ACHN (cell line): ENCODE data around the gene KCNIP1.

Experiments used
- DNase-seq: peaks from one replicate; pipeline ENCODE4 v3.0.0-alpha.2; 2015
- in situ Hi-C: cut with HindIII; loops from 2 replicates; pipeline ENCODE4 v1.10.0; 2017; ENCODE audit warnings: low sequenced_read_pairs, low pct_ligation_motif_present, low pct_unique_long_range_greater_than_20kb

The KCNIP1 gene

DNA sequence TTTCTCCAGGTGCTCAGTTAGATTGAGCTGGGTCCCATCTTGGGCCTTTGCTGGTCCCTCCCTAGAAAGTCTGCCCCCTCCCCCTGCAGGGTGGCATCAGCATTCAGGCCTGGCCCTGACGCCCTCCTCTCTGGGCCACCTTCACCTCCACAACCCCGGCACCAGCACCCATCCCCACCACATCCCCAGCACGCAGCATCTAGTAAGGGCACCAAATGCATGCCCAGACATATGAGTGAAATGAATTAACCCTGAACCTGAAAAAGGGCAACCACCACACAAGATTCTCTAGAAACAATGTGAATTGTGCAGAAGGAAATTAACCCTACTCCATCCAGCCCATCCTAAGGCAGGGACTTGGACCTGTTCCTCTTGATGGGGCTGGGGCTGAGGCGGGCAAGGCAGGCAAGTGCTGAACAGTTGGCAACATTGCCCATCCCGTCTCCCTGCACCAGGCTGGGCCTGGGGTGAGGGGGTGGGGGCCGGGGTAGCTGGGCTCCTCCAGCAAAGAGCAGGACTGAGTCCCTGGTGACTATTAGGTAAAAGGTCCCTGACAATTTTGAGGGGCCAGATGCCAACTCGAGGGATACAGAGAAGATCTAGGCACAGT, 125.9 kb downstream of the KCNIP1 start:
- in situ Hi-C loops, result no loop called here

GRCh38 chr5:170630226-170630625, 126.4 kb downstream of the KCNIP1 start:
- in situ Hi-C loops, result no loop called here
- DNase-seq, result no peak

More for the DNA sequence above, 125.9 kb downstream of the KCNIP1 start:
- no peak for DNase-seq

- in situ Hi-C loops, result no loop called here
- no peak for DNase-seq
These were observed 126.9 kb downstream of the KCNIP1 start for GRCh38 chr5:170630711-170631141.

DNA sequence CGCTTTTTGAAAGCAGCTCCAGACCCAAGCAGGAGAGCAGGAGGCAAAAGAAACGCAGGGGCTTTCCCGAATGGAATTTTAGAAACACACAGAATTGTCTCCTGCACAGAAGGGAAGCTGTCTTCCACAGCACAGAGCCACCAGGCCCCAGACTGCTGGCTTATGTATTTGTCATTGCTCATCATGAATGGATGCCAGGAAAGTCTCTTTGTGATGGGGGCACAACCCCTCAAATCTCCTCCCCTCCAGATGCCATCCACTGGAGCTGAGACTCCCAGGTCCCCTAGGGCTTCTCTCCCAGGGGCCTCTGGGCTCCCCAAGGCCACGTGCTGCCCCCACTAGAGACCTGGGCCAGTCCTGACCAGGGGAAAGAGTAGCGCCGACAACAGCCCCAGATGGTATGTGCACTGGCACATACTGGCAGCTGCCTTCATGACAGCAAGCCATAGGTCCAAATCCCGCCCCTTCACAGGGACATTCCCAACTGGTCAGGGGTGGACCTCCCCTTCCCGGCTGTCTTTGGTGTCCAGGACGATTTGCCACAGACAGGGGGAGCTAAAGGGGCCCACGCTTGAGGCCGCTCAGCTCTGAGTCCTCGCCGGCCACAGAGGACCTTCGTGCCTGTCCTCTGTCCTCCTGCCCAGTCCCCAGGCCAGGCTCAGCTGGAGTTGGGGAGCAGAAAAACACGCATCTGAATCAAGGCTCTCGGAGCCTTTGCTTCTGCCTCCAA, 127.8 kb downstream of the KCNIP1 start:
- peak; percentile 76 for DNase-seq
- in situ Hi-C loops, result no loop called here

DNA sequence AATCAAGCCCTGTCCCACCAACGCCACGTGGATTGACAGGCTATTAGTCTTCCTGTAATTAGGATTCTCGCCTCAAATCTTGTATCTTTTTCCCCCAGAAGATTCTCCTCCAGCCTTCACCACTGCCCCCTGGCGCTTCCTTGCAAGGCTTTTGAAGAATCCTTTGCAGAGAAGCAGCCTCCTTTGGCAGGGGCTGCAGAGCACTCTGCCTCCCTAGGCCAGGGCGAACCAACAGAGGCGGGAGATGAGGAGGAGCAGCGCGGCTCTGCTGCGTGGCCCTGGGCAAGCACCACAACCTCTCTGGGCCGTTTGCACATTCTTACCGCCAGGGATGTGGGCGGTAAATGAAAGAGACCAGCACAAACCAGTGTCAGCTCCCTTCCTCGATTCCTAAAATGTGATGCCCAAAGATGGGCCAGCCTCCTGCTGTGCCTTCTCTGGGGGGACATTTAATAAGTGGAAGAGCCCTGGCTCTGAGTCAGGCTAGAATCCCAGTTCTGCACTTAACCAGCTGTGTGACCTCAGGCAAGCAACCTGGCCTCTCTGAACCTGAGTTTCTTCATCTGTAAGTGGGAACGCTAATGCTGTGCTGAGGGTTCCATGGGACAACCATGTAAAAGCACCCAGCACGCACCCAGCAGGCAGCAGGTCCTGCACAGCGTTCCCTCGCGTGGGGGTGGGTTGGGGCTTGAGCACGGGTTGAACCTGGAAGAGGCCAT, 128.6 kb downstream of the KCNIP1 start:
- peak; percentile 28 for DNase-seq
- in situ Hi-C loops, result no loop called here

- DNase-seq, result peak; percentile 70
- in situ Hi-C loops, result no loop called here
These were observed 129.1 kb downstream of the KCNIP1 start for GRCh38 chr5:170632985-170633234.

DNA sequence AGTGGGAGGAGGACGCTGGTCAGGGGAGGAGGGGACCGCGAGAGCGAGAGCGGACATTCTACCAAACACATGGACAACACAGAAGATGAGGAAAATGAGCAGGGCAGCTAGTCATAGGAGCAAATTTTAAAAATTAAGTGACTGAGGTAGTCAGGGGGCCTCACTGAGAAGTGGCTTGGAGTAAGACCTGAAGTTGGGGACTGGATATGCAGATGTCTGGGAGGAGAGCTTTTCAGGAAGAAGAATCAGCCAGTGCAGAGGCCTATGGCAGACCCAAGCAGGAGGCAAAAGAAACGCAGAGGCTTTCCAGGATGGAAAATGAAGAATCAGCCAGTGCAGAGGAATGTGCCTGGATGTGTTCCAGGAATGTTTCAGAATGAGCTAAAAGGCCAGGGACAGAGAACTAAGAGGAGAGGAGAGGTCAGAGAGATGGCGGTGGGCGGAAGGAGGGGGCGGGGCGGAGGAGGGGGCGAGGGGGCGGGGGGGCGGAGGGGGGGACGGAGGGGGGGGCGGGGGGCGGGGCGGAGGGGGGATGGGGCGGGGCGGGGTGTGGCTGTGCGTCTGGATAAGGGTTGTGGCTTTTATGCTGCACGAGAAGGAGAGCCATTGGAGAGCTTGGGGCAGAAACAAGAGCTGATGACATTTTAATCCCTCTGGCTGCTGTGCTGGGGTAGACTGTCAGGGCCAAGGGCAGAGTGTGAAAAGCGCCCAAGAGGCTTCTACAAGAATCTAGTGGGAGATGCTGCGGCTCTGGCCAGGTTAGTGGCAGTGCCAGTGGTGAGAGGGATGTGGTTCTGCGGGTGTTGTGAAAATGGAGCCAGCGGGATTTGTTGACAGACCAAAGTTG, 129.6 kb downstream of the KCNIP1 start:
- in situ Hi-C loops, result no loop called here
- peak; percentile 82 for DNase-seq

DNA sequence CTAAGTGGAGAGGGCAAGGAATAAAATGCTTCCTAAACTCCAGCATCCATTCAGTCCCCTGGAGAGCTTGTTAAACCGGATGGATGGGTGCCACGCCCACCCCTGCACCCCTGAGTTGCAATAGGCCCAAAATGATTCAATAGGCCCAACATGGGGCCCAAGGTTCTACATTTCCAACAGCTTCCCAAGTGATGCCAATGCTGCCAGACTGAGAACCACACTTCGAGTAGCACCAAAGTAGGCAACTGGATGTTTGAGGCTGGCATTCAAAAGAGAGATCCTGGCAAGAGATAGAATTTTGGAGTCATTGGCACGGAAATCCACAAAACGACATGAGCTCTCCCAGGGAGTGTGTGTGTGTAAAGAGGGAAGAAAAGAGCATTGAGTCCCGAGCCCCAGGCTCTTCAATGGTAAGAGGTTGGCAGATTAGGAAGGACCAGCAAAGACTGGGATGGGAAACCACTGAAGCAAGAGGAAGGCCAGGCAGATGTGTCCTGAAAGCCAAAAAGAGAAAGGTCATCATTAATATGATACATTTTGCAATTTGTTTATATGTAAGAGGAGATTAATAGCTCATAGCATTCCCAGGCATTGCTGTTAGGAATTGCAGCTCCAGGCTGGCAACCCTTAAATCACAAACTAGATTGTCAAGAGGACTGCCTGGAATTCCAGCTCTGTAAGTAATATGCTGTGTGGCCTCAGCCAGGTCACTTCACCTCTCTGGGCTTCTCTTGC, 130.6 kb downstream of the KCNIP1 start:
- in situ Hi-C loops, result no loop called here
- no peak for DNase-seq

- no peak for DNase-seq
- in situ Hi-C loops, result no loop called here
These were observed 131.9 kb downstream of the KCNIP1 start for GRCh38 chr5:170635706-170636105.

- DNase-seq, result no peak
- in situ Hi-C loops, result no loop called here
These were observed 132.4 kb downstream of the KCNIP1 start for GRCh38 chr5:170636206-170636605.

GRCh38 chr5:170636801-170637477, 133.1 kb downstream of the KCNIP1 start:
- DNase-seq, result no peak
- in situ Hi-C loops, result no loop called here

GRCh38 chr5:170638051-170638450, 134.2 kb downstream of the KCNIP1 start:
- in situ Hi-C loops, result no loop called here
- DNase-seq, result no peak

DNA sequence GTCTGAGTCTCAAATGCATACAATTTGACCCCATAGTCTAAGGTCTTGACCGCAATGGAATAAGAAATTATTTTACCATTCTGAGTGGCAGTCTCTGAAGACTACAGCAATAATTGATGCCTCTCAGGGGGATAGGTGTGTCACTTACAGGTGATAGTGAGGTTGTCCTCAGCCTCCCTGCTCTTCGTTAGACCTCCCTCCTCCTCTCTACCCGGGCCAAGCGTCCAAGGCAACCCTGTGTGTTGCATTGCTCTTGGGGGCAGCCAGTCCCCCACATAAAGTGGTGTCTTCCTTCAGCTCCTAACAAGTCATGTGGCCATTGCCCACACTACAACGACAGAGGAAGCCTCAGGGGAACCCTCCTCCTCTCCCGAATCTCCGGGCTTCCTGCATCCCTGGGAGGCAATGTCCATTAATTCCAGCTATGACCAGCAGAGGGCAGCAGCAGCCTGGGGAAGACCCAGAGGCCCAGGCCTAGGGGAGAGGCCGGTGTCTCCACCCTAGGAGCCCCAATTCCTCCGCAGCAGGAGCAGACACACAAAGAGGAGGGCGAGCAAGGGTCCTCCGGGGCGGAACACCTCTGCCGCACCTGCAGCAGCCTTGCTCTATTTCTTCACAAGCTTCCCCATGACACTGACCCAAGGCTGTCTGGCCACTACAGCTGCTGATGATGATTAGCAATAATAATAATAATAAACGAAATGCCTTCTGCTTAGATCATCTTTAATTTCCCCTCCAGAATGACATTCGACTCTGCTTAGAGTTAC, 134.8 kb downstream of the KCNIP1 start:
- DNase-seq, result peak; percentile 58

DNA sequence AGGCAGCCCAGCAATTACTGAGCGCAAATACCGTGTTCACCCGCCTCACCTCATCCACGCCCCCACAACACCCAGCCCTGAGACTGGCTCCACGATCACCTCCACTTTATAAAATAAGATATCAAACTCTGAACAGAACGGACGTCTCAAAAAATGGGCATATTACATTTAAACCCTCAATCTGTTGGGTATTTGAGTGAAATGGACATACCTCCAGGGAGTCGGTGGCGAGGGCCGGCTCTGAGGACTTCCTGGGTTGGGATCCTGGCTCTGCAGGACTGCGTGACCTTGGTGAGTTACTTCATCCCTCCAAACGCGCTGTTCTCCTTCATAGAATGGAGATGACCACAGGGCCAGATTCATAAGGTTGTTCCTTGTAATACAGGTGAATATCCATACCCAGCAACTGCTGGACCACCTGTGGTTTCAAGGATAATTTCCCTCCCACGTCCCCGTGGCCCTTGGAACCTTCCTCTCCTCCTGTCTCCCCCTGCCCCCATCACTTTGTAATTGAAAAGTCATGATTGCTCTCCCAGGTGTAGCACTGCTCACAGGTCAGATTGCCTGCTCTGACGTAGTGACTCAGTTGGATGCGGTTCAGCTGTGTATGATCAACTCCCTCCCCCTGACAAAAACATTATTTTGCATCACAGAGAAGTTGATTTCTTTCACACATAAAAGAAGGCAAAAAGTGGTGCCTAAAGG, 135.6 kb downstream of the KCNIP1 start:
- no peak for DNase-seq
- in situ Hi-C loops, result no loop called here

More for the DNA sequence above, 134.8 kb downstream of the KCNIP1 start:
- in situ Hi-C loops, result no loop called here

GRCh38 chr5:170640731-170641588, 137.1 kb downstream of the KCNIP1 start:
- in situ Hi-C loops, result no loop called here
- DNase-seq, result no peak

- DNase-seq, result no peak
- in situ Hi-C loops, result no loop called here
These were observed 137.8 kb downstream of the KCNIP1 start for GRCh38 chr5:170641589-170642031.
